GM19043 (cell line): ENCODE measurements around the gene RBMY1J.
"Not testable (repeated sequence)": the region's sequence is repeated elsewhere in the genome, so short reads cannot be mapped to it uniquely, and the experiment has no call there.

Source experiments
- ATAC-seq: cut with Tn5 transposase; IDR thresholded peaks from one replicate; pipeline ENCODE4 v1.9.1; 2021; ENCODE audit warnings: low read depth; ENCODE audit not compliant: unreplicated experiment

Gene RBMY1J

DNA sequence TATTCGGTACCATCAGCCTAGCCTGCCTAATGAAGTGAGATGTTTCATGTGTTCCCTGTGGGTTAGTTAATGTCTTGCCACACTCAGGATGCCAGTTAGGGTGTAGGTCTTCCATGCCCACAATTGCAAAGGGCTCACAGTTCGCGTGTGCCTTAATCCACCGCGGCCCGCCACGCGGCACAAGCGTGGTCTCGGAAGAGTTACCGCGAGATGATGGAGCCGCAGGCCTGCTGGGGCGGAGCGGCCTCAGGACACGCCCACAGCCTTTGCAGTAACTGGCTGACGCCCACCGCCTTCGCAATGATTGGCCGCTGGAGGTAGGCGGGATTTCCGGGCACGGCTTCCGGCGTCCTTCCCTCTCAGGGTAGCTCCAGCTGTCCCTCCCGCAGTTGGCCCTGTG lies at the start of gene RBMY1J:
RBMY1J (plus strand) TSS at position 301 of the 400 bp plus-strand sequence. CDS start 2,038 bp downstream, outside the sequence.
- ATAC-seq, result not testable (repeated sequence)

DNA sequence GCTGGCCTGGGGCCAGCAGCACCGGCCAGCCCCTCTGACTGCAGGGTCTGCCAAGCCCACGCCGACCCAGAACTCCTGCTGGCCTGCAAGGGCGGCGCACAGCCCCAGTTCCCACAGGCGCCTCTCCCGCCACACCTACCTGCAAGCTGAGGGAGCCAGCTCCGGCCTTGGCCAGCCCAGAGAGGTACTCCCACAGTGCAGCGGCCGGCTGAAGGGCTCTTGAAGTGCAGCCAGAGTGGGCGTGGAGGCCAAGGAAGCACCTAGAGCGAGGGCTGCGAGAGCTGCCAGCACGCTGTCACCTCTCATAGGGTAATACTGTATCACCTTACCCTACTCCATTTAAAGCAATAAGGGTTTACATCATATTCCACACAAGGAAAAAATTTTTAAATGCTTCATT lies 35.8 kb upstream of the RBMY1J start:
- ATAC-seq, result no peak

DNA sequence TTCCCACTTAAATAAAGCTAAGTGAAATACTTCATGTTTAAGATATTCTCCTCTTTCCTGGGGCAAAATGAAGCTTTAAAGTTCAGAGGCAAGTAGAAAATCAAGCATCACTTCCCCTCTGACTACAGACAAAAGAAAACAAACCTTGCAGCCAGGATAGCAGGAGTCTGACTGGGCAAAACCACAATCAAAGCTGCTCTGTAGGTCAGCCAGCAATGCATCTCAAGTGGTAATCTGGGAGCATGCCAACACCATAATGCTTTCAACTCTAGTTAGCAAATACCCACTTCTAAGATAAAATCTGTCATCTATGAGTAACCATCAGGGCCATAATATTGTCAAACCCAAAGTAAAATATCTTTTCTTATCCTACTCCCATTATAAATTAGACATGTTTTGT lies 32.6 kb upstream of the RBMY1J start:
- ATAC-seq, result no peak

- no peak for ATAC-seq
These were observed 29.7 kb upstream of the RBMY1J start for GRCh38 chrY:22373494-22373893.

DNA sequence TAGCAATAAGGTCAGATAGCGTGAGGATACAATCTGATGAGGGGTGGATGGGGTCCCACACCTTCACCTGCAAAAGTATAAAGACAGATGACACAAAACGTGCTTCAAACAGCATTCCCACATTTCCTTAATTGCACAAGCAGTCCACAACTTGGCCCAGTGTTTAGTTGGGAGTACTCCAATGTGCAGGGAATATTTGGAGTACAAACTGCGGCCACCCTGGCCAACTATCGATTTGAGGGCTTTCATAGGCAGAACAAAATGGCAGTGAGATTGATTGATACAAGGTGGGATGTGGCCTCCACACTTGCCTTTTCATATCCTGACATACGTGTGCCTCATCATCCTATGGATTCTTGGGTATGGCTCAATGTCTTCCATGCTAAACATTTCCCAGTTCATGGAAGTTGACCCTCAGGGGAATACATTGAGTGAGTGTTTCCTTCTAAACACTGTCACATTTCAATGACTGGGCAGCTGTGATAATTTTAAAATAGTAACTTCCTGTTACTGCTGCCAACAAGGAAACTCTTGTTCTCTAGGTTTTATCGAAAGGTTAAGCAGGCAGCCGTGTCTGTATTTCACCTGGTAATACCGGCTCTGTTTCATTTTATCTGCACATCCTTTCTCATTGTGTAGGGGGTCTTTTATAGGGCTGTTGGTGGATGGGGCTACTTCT lies 41.6 kb downstream of the RBMY1J start:
- ATAC-seq, result not testable (repeated sequence)

- ATAC-seq, result not testable (repeated sequence)
These were observed 52.3 kb downstream of the RBMY1J start for GRCh38 chrY:22455522-22455921.

DNA sequence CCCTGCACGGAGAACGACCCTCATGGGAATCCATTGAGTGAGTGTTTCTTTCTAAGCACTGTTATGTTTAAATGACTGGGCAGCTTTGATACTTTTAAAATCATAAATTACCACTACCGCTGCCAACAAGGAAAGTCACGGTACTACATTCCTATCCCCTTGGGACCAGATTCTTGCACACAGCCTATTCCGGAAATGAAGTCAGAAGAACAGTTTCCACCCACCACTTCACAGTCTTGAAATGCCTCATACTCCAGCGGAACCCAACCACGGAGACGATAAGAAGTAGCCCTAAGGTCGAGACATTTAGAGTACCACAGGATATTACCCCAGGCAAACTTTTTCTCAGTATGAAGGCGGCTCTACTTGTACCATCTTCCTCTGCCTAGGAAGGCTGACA lies 58.8 kb downstream of the RBMY1J start:
- not testable (repeated sequence) for ATAC-seq
